Neuron (in vitro differentiated cells): Measurements from ENCODE around the gene NIPBL.

Experiments
- H2AFZ ChIP-seq: one replicate; pipeline ENCODE4 v1.6.1; 2013; ENCODE audit warnings: low read depth, mild to moderate bottlenecking, inconsistent platforms, low read length, moderate library complexity
- H3K27me3 ChIP-seq: one replicate; pipeline ENCODE4 v1.6.1; 2013; ENCODE audit warnings: low read length; ENCODE audit not compliant: insufficient read depth
- H3K36me3 ChIP-seq: one replicate; pipeline ENCODE4 v1.6.1; 2013; ENCODE audit warnings: low read length; ENCODE audit not compliant: insufficient read depth
- H3K4me1 ChIP-seq: one replicate; pipeline ENCODE4 v1.6.1; 2013; ENCODE audit warnings: low read length; ENCODE audit not compliant: insufficient read depth
- H3K4me3 ChIP-seq: 2 replicates; pipeline ENCODE4 v1.5.1; 2013; ENCODE audit warnings: mild to moderate bottlenecking, low read length, moderate library complexity
- H3K9me3 ChIP-seq: one replicate; pipeline ENCODE4 v1.6.1; 2013; ENCODE audit warnings: low read length

NIPBL gene

DNA sequence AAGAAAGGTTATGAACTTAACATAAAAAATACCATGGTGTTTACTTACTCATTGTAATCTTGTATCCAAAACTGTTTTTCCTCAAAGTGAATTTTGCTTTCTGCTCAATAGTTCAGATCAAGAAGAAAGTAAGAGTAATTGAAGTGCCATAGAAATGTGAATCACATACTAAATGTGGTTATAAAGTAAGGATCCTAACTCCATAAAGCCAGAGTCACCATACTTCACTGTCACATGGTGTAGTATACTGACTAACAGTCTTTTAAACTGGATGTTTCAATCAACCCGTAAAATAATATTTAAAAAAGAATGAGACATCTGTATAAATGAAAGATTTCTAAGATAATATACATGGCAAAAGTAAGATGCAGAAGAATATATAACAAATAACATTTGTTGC, 72.1 kb downstream of the NIPBL start:
- Histone ChIP-seq H3K4me3 (no peak overlapping the region), H3K4me1 (peaks cover 8% of the 10 kb centered on the region), H3K9me3 (no peaks in the 10 kb centered on the region), H3K27me3 (no peaks in the 10 kb centered on the region), H2AFZ (no peak overlapping the region), H3K36me3 (no peaks in the 10 kb centered on the region)

DNA sequence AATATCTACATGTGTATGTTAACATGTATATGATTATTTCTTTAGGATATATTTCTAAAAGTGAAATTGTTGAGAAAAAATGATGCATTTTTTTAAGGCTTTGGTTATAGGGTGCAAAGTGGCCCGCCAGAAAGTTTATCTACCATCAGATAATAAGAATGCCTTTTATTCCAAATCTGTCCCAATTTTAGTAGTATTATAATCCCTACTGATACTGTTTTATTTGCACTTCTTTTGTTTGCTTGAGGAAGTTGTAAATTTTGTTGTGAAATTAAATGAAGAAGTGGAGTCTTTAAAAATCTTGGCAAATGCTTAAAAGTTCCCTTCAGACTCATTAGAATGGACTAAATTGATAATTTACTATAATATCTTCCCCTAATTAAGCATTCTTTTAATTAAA, 73.0 kb downstream of the NIPBL start:
- no peaks in the 10 kb centered on the region for H3K36me3 ChIP-seq
- no peak overlapping the region for H3K4me3 ChIP-seq
- H2AFZ ChIP-seq = no peak overlapping the region
- no peaks in the 10 kb centered on the region for H3K27me3 ChIP-seq
- H3K4me1 ChIP-seq = peaks cover 8% of the 10 kb centered on the region
- H3K9me3 ChIP-seq = no peaks in the 10 kb centered on the region

DNA sequence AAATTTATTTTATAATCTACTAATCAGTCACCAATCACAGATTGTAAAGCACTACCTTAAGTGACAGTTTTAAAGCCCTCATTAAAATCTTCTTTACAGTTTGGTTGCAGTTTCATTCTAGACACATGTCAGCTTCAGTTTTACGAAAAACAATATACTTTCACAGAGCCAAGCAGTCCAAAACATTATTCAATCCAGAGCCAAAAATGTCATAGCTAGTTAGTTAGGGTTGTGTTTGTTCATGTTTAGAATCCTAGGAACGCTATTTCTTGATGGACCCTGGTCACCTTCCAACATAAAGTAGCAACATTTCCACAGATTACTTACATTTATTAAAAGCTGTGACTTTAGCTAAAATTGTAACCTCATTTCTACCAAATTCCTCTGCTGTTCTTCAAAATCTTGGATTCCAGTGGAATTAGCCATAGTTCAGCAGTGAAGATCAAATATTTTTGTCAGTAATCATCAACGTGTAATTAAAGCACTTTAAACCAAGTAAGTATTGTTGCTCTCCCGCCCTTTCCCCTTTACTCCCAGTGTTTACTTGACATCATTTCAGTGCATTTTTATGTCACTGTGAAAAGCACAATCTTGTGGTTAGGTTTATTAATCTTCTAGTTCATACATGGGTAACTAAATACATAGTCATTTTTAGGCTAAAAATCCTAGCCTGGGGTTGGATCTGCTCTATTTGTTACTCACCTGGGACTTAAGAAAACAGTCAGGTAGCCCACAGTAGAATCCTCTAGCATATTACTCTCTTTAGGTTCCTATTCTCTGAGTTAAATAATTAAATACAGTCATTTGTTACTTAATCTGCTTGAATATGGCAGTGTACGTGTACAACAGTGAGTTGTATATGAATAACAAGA, 74.3 kb downstream of the NIPBL start:
- Histone ChIP-seq H3K9me3 (peaks cover 2% of the 10 kb centered on the region), H3K27me3 (no peaks in the 10 kb centered on the region), H3K4me3 (no peak overlapping the region), H3K4me1 (peaks cover 5% of the 10 kb centered on the region), H2AFZ (no peak overlapping the region), H3K36me3 (peaks cover 7% of the 10 kb centered on the region)

DNA sequence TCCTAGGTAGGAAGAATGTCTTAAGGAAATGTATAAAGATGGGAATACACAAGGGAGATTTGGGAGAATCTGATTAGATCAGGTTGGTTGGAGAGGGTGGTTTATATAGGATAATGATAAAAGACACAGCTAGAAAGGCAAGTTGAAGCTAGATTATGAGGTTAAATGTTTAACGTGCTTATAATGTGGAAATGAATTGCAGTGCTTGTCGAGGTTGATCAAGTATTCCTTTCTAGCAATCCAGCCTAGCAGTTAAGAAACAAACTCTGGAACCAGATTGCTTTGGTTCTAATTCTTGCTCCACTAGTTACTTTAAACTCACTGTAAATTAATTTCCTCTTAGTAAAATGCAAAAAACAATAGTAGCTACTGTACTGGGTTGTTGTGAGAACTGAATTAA, 76.5 kb downstream of the NIPBL start:
- H3K27me3 ChIP-seq = no peaks in the 10 kb centered on the region
- no peaks in the 10 kb centered on the region for H3K4me1 ChIP-seq
- H2AFZ ChIP-seq = no peak overlapping the region
- H3K4me3 ChIP-seq = no peak overlapping the region
- peaks cover 15% of the 10 kb centered on the region for H3K36me3 ChIP-seq
- peaks cover 2% of the 10 kb centered on the region for H3K9me3 ChIP-seq

DNA sequence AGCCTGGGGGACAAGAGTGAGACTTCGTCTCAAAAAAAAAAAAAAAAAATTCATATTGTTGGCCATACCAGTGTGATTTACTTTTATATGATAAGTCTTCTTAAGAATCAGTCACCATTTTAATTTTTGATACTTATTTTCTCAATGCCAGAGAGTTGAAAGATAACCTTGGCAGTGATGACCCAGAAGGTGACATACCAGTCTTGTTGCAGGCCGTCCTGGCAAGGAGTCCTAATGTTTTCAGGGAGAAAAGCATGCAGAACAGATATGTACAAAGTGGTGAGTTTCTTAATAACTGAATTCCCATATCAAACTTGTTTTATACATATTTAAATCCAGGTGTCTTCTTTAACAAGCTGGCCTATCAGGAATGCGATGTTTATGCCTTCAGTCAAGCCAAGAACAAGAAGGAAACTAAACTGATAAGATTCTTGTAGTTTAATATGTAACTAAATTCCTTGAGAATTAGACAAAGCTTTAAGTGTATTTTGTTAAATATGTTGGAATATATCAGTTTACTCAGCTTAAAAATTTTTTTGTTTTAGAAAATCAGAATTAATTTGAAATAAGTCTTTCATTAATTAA, 81.5 kb downstream of the NIPBL start:
- Histone ChIP-seq H3K4me3 (no peak overlapping the region), H3K27me3 (no peaks in the 10 kb centered on the region), H3K9me3 (peaks cover 2% of the 10 kb centered on the region), H3K36me3 (peaks cover 44% of the 10 kb centered on the region), H2AFZ (no peak overlapping the region), H3K4me1 (no peaks in the 10 kb centered on the region)

DNA sequence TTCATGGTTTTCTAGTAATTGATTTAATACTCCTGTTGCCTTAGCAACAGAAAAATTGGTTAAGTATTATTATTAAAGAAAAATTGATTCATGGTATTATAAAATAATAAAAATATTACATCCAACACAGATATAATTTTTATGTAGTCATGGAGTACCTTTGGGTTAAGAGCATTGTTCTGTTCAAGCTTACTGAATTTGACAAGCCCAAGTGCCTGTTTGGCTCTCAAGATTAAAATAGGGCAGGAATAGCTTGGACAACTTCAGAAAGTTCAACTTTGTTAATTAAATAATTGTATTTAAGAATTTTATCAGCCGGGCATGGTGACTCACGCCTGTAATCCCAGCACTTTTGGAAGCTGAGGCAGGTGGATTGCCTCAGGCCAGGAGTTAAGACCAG, 82.0 kb downstream of the NIPBL start:
- H3K4me3 ChIP-seq = no peak overlapping the region
- no peak overlapping the region for H2AFZ ChIP-seq
- no peaks in the 10 kb centered on the region for H3K4me1 ChIP-seq
- H3K36me3 ChIP-seq = peaks cover 48% of the 10 kb centered on the region
- no peaks in the 10 kb centered on the region for H3K27me3 ChIP-seq
- H3K9me3 ChIP-seq = peaks cover 4% of the 10 kb centered on the region

DNA sequence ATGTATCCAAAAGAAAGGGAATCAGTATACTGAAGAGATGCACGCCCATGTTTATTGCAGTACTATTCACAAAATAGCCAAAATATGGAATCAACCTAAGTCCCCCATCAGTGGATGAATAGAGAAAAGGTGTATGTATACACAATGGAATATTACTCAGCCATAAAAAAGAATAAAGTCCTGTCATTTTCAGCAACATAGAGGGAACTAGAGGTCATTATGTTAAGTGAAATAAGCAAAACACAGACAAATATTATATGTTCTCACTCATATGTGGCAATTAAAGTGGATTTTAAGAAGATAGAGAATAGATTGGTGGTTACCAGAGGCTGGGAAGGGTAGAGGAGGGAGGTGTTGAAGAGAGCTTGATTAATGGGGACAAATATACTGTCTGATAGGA, 88.6 kb downstream of the NIPBL start:
- H3K36me3 ChIP-seq = peaks cover 64% of the 10 kb centered on the region

DNA sequence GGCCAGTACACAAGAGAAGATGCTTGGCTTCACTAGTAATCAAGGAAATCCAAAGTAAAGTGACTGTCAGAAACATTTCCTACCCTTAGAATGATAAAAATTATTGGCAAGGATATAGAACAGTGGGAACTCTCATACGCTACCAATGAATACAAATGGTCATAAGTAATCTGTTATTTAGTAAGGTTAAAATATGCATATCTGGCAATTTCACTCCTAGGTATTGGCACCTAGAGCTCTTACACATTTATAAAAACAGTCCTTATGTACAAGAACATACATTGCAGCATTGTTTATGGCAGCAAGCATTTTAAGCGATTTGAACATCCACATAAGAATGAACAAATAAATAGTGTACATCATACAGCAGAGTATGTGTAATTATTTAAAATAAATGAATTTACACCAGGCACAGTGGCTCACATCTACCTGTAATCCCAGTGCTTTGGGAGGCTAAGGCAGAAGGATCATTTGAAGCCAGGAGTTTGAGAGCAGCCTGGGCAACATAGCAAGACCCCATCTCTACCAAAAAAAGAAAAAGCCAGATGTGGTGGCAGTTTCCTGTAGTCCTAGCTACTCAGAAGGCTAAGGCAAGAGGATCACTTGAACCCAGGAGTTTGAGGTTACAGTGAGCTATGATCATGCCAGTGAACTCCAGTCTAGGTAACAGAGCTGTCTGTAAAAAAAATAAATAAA, 93.3 kb downstream of the NIPBL start:
- no peaks in the 10 kb centered on the region for H3K27me3 ChIP-seq
- H3K4me3 ChIP-seq = no peak overlapping the region
- H3K4me1 ChIP-seq = no peaks in the 10 kb centered on the region
- H3K9me3 ChIP-seq = peaks cover 1% of the 10 kb centered on the region
- no peak overlapping the region for H2AFZ ChIP-seq
- peaks cover 67% of the 10 kb centered on the region for H3K36me3 ChIP-seq

More for the DNA sequence above, 88.6 kb downstream of the NIPBL start:
- H3K4me3 ChIP-seq = no peak overlapping the region
- H3K27me3 ChIP-seq = no peaks in the 10 kb centered on the region
- no peak overlapping the region for H2AFZ ChIP-seq
- peaks cover 4% of the 10 kb centered on the region for H3K9me3 ChIP-seq
- H3K4me1 ChIP-seq = no peaks in the 10 kb centered on the region

DNA sequence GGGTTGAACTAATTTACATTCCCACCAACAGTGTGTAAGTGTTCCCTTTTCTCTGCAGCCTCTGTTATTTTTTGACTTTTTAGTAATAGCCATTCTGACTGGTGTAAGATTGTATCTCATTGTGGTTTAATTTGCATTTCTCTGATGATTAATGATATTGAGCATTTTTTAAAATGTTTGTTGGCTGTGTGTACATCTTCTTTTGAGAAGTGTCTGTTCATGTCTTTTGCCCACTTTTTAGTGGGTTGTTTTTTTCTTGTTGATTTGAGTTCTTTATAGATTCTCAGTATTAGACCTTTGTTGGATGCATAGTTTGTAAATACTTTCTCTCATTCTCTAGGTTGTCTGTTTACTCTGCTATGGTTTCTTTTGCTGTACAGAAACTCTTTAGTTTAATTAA, 101.6 kb downstream of the NIPBL start:
- no peaks in the 10 kb centered on the region for H3K4me1 ChIP-seq
- no peak overlapping the region for H2AFZ ChIP-seq
- H3K4me3 ChIP-seq = no peak overlapping the region
- H3K27me3 ChIP-seq = no peaks in the 10 kb centered on the region
- peaks cover 9% of the 10 kb centered on the region for H3K9me3 ChIP-seq
- H3K36me3 ChIP-seq = peaks cover 39% of the 10 kb centered on the region

DNA sequence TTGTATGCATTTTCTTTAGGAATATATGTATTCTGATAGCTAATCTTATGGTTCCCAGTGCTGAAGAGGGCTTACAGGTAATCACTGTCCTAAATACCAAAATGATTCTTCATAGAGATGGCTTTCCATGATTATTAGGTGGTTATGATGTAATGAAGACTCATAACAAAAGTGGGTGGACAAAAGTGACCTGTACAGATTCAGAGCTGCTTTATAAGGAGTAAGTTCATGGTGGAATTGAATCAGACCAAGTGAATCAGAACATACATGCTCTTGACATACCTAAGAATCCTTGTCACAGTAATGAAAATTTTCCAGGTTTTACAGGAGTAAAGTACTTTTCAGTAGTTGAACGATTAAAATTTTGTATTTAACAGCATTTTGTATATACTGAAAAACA, 105.6 kb downstream of the NIPBL start:
- Histone ChIP-seq H3K36me3 (peaks cover 22% of the 10 kb centered on the region), H3K4me1 (no peaks in the 10 kb centered on the region), H3K9me3 (peaks cover 9% of the 10 kb centered on the region), H3K4me3 (no peak overlapping the region), H3K27me3 (no peaks in the 10 kb centered on the region), H2AFZ (no peak overlapping the region)

DNA sequence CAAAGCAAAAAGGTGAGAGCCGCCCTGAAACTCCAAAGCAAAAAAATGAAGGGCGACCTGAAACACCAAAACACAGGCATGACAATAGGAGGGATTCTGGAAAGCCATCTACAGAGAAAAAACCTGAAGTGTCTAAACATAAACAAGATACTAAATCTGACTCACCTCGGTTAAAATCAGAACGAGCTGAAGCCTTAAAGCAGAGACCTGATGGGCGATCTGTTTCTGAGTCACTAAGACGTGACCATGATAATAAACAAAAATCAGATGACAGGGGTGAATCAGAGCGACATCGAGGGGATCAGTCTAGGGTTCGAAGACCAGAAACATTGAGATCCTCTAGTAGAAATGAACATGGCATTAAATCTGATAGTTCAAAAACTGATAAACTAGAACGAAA, 108.8 kb downstream of the NIPBL start:
- no peak overlapping the region for H2AFZ ChIP-seq
- peaks cover 23% of the 10 kb centered on the region for H3K36me3 ChIP-seq
- no peaks in the 10 kb centered on the region for H3K4me1 ChIP-seq
- no peaks in the 10 kb centered on the region for H3K27me3 ChIP-seq
- H3K9me3 ChIP-seq = peaks cover 2% of the 10 kb centered on the region
- no peak overlapping the region for H3K4me3 ChIP-seq

DNA sequence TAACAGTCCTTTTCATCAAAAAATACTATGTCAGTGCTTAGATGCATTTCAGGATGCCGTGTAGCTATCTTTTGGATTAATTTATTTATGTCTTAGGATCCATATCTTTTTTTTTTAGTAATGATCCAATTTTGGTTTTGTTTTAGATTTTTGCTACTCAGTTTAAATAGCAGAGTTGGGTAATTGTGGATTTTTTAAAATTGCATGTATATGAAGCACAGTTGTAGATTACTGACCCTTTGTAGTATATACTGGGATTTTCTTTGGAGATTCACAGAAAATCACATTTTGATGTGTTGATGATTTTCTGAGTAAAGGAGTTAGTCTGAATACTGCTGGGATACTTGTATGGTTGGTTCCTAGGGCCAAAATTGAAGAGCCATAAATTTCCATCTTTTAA, 111.8 kb downstream of the NIPBL start:
- Histone ChIP-seq H3K4me1 (no peaks in the 10 kb centered on the region), H3K4me3 (no peak overlapping the region), H3K9me3 (no peaks in the 10 kb centered on the region), H3K27me3 (no peaks in the 10 kb centered on the region), H3K36me3 (peaks cover 20% of the 10 kb centered on the region), H2AFZ (no peak overlapping the region)

DNA sequence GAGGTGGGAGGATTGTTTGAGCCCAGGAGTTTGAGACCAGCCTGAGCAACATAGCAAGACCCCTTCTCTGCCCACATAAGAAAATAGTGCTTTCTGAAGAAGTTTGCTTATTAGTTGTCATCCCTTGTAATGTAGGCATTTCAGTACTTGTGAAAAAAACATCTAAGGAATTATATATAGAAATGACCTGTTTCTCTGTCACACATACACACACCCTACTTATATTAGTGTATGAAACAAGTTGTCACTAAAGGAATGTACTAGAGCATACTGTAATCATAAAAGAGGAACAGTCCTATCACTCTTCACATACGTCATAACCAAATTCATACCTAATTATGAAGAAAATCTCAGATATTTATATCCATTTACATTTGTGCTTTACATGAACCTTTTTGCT, 122.0 kb downstream of the NIPBL start:
- H3K9me3 ChIP-seq = no peaks in the 10 kb centered on the region
- peaks cover 64% of the 10 kb centered on the region for H3K36me3 ChIP-seq
- H3K4me3 ChIP-seq = no peak overlapping the region
- H2AFZ ChIP-seq = no peak overlapping the region
- no peaks in the 10 kb centered on the region for H3K27me3 ChIP-seq
- H3K4me1 ChIP-seq = no peaks in the 10 kb centered on the region
